Measurements from ENCODE around the gene UROS.

DNA sequence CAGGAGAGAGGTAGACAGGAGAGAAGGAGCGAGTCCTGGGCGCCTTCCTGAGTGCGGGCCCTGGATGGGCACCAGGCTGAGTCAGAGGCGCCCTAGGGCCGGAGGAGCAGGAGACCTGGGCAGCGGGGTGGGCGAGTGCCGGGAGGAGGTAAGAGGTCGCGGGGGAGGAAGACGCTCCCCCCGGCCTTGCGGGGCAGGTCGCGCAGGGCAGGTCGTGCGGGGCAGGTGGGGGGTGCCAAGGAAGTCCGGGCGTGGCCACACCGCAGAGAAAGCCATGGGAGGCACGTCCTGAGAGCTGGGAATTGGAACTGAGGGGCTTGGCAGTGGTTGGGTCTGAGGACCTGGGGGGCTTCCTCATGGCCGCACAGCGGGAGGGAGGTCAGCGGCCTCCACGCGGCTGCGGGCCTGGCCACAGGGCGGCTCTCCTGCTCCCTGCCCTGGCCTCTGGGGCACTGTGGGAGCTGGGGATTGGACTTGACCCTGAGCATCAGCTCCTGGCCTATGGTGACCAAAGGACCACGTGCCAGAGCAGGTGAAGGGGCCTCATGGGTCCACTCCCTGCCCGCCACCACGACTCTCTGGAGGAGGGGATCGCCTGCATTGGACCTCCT, 48.4 kb downstream of the UROS start:
- TF ChIP-seq CTCF (IDR thresholded peaks at IDR 0.05; ENCODE audit: low read depth, low read length, missing input control): no peak
- TF ChIP-seq NR2F2 (IDR thresholded peaks at IDR 0.05): no peak
- TF ChIP-seq, protein P1, sequence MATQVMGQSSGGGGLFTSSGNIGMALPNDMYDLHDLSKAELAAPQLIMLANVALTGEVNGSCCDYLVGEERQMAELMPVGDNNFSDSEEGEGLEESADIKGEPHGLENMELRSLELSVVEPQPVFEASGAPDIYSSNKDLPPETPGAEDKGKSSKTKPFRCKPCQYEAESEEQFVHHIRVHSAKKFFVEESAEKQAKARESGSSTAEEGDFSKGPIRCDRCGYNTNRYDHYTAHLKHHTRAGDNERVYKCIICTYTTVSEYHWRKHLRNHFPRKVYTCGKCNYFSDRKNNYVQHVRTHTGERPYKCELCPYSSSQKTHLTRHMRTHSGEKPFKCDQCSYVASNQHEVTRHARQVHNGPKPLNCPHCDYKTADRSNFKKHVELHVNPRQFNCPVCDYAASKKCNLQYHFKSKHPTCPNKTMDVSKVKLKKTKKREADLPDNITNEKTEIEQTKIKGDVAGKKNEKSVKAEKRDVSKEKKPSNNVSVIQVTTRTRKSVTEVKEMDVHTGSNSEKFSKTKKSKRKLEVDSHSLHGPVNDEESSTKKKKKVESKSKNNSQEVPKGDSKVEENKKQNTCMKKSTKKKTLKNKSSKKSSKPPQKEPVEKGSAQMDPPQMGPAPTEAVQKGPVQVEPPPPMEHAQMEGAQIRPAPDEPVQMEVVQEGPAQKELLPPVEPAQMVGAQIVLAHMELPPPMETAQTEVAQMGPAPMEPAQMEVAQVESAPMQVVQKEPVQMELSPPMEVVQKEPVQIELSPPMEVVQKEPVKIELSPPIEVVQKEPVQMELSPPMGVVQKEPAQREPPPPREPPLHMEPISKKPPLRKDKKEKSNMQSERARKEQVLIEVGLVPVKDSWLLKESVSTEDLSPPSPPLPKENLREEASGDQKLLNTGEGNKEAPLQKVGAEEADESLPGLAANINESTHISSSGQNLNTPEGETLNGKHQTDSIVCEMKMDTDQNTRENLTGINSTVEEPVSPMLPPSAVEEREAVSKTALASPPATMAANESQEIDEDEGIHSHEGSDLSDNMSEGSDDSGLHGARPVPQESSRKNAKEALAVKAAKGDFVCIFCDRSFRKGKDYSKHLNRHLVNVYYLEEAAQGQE (IDR thresholded peaks at IDR 0.05): no peak
- no peak for TF ChIP-seq RAD21 (IDR thresholded peaks at IDR 0.05)
- TF ChIP-seq TAF1 (conservative IDR thresholded peaks at IDR 0.05): no peak
- TF ChIP-seq, protein P2, sequence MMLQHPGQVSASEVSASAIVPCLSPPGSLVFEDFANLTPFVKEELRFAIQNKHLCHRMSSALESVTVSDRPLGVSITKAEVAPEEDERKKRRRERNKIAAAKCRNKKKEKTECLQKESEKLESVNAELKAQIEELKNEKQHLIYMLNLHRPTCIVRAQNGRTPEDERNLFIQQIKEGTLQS (IDR thresholded peaks at IDR 0.05): no peak
- no peak for TF ChIP-seq HNF4A (conservative IDR thresholded peaks at IDR 0.05)
- no peak for TF ChIP-seq JUND (IDR thresholded peaks at IDR 0.05)
- TF ChIP-seq GABPA (IDR thresholded peaks at IDR 0.05 in 1 of 2, conservative IDR thresholded peaks at IDR 0.05 in 1 of 2): no peak
